NT2/D1 (cell line): ENCODE results near the gene UNC5B.

ENCODE experiments used
- SUZ12 ChIP-seq: IDR thresholded peaks from 2 replicates; pipeline ENCODE4 v1.6.1; 2011; ENCODE audit not compliant: insufficient read length, insufficient read depth; ENCODE audit errors: extremely low read depth
- YY1 ChIP-seq: IDR thresholded peaks from 2 replicates; pipeline ENCODE4 v1.6.1; 2011; ENCODE audit not compliant: insufficient read length, insufficient read depth
- ZNF274 ChIP-seq: IDR thresholded peaks from 2 replicates; pipeline ENCODE4 v1.6.1; 2011; ENCODE audit warnings: mild to moderate bottlenecking, low read depth, low read length

DNA sequence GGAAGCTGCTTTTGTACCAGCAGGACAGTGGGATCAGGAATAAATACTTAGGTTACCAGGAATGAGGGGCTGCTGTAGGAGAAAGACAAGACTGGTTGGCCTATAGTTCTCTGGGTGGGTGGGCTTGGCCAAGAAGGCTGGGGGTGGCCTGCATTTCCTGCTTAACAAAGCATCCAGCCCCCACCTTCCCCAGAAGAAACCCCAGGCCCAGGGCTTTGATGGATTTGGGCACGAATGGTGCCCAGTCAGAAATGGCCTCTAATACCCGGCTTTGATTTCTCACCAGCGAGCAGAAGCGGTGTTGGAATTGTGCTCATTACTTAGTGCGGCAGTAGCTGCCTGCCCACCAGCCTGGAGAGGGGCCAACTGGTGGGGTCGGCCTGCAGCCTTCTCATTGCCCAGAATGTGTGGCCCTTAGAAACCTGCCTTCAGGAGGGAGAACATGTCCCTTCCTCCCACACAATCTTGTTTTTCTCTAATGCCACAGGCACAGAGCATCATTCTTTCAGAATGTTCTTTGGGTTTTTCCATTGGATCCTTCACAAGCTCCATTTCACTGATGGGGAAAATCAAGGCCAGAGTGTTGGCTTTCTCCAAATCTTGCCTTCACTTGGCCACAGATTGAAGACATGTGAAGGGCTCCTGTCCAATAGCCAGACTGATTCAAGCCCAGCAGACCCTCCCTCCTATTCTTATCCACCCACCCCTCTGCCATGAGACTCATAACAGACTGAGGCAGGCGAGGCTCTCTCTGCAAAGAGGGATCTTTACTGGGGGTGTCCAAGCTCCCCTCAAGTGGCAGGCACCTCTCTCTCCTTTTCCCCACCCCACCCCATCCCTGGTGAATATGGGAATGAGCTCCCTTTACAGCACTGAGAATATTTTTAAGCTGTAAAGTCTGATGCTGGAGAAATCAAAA, 2.5 kb downstream of the UNC5B start:
- no peak for TF ChIP-seq YY1
- TF ChIP-seq SUZ12: no peak
- TF ChIP-seq ZNF274: no peak
